ENCODE data around the gene SMURF1.

Gene SMURF1

GRCh38 chr7:99028261-99028973 is 115.5 kb downstream of the SMURF1 start:
- DNase-seq (ENCODE audit: low read depth) = no peak

GRCh38 chr7:99027841-99028240 is 116.1 kb downstream of the SMURF1 start:
- no peak for DNase-seq (ENCODE audit: low read depth)

- DNase-seq (ENCODE audit: low read depth) = no peak
Measured at GRCh38 chr7:99027241-99027640, 116.7 kb downstream of the SMURF1 start.

GRCh38 chr7:99024066-99024465 is 119.8 kb downstream of the SMURF1 start:
- DNase-seq (ENCODE audit: low read depth) = no peak

- DNase-seq (ENCODE audit: low read depth) = no peak
Measured at GRCh38 chr7:99021941-99022560, 121.9 kb downstream of the SMURF1 start.

GRCh38 chr7:99020413-99020715 is 123.5 kb downstream of the SMURF1 start:
- DNase-seq (ENCODE audit: low read depth) = no peak

- no peak for DNase-seq (ENCODE audit: low read depth)
Measured at GRCh38 chr7:99019523-99020412, 124.1 kb downstream of the SMURF1 start.

- DNase-seq (ENCODE audit: low read depth) = no peak
Measured at GRCh38 chr7:99016196-99016595, 127.7 kb downstream of the SMURF1 start.

- DNase-seq (ENCODE audit: low read depth) = no peak
Measured at GRCh38 chr7:99014113-99014985, 129.6 kb downstream of the SMURF1 start.

GRCh38 chr7:99013266-99014112 is 130.4 kb downstream of the SMURF1 start:
- no peak for DNase-seq (ENCODE audit: low read depth)

GRCh38 chr7:99012722-99013121 is 131.2 kb downstream of the SMURF1 start:
- no peak for DNase-seq (ENCODE audit: low read depth)

- DNase-seq (ENCODE audit: low read depth) = no peak
Measured at GRCh38 chr7:99011706-99012404, 132.1 kb downstream of the SMURF1 start.

- DNase-seq (ENCODE audit: low read depth) = no peak
Measured at GRCh38 chr7:99011341-99011705, 132.6 kb downstream of the SMURF1 start.

- DNase-seq (ENCODE audit: low read depth) = no peak
Measured at GRCh38 chr7:99010281-99010680, 133.6 kb downstream of the SMURF1 start.

- no peak for DNase-seq (ENCODE audit: low read depth)
Measured at GRCh38 chr7:99008921-99009530, 134.9 kb downstream of the SMURF1 start.

- no peak for DNase-seq (ENCODE audit: low read depth)
Measured at GRCh38 chr7:99008181-99008631, 135.7 kb downstream of the SMURF1 start.

GRCh38 chr7:99006739-99007424 is 137.0 kb downstream of the SMURF1 start:
- DNase-seq (ENCODE audit: low read depth) = no peak

GRCh38 chr7:99005776-99006175 is 138.1 kb downstream of the SMURF1 start:
- DNase-seq (ENCODE audit: low read depth) = no peak

- DNase-seq (ENCODE audit: low read depth) = no peak
Measured at GRCh38 chr7:99004781-99005500, 139.0 kb downstream of the SMURF1 start.
